Measurements from ENCODE around the gene NDC1. TPM values are rescaled to one million over a fixed set of nuclear protein-coding genes. Genes with fewer than 3 reads are reported as not detected.

NDC1 gene
- total and polyA plus RNA-seq, 3 donors from 2014 or later = 13.0 to 26.4 (median 22.2) TPM

DNA sequence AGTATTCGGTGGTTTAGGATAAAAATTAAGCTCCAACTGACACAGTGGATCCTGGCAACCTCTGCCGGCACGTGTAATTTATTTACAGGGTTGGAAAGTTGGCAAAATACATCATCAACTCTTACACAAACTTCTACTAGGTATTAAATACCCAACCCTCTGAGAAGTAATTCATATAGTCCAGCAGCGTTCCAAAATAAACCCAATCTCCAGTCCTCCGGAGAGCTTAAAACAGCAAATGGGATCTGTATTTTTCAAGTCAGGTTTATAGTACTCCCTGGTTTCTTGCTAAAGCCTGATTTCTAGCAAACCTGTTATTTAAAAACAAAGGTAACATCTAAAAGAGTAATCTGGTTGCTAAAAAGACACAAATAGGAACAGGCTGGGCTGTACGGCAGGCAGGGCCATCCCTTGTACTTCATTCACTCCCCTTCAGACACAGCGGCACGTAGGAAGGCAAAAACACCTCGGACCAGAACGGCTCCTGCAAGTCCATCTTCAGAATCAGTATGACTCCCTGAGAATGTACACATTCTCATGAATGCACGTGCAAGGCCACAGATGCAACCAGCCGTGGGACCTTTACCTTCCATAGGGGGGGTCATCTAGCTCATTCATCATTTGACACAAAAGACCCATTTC, 107.8 kb downstream of the NDC1 start:
- H3K36me3 ChIP-seq (ENCODE audit: low read depth, missing control alignments) = no peaks in the 10 kb centered on the region
- H3K4me3 ChIP-seq = no peak overlapping the region
- no peaks in the 10 kb centered on the region for H3K27me3 ChIP-seq
- intact Hi-C loops (cut with DNase I; ENCODE audit: low total_unique reads) = no loop called here
- TF ChIP-seq, protein P1, sequence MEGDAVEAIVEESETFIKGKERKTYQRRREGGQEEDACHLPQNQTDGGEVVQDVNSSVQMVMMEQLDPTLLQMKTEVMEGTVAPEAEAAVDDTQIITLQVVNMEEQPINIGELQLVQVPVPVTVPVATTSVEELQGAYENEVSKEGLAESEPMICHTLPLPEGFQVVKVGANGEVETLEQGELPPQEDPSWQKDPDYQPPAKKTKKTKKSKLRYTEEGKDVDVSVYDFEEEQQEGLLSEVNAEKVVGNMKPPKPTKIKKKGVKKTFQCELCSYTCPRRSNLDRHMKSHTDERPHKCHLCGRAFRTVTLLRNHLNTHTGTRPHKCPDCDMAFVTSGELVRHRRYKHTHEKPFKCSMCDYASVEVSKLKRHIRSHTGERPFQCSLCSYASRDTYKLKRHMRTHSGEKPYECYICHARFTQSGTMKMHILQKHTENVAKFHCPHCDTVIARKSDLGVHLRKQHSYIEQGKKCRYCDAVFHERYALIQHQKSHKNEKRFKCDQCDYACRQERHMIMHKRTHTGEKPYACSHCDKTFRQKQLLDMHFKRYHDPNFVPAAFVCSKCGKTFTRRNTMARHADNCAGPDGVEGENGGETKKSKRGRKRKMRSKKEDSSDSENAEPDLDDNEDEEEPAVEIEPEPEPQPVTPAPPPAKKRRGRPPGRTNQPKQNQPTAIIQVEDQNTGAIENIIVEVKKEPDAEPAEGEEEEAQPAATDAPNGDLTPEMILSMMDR (IDR thresholded peaks at IDR 0.05) = no peak
- TF ChIP-seq POLR2A (IDR thresholded peaks at IDR 0.05) = no peak
- WGBS, 2 donors = 86 to 92% methylated on average over 12 of the region's 12 CpGs
- no peaks in the 10 kb centered on the region for H3K9me3 ChIP-seq
- no peaks in the 10 kb centered on the region for H3K4me1 ChIP-seq
- no peak for DNase-seq
- H3K27ac ChIP-seq = no peak overlapping the region

DNA sequence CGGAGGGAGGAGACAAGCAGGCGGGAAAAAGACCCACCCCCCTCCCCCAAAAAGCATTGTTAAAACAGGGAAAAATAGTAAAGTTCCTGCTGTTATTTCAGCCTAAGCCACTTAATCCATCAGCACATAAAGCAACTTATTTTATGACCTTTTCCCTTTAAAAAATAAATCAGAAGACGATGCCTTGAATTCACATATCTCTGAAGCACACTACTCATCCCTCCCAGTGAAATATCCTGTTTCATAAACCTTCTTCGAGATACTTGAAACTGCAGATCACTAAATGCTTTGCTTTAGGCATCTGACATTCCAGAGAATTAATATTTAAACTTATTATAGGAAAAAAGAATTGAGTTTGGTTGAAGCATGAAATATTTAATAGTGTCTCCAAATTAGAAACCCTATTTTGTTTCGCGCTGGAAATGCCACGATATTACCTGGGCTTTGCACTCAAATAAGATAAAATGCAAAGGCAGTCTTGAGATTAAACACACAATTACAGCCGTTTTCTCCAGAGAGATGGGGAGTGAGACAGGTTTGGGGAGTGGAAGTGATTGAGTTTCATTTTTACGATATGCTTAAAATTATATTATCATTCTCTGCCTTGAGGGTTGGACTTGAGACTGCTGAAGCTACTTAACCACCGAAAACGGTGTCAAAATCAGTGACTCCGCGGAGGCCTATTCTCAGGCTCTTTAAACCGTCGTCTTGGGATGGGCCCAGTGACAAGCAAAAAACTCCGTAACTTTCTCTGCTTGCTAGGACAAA, 108.5 kb downstream of the NDC1 start:
- no peaks in the 10 kb centered on the region for H3K36me3 ChIP-seq (ENCODE audit: low read depth, missing control alignments)
- 83 to 87% methylated on average over 16 of the region's 16 CpGs for WGBS, 2 donors
- intact Hi-C loops (cut with DNase I; ENCODE audit: low total_unique reads) = no loop called here
- no peaks in the 10 kb centered on the region for H3K4me1 ChIP-seq
- TF ChIP-seq POLR2A (IDR thresholded peaks at IDR 0.05) = no peak
- TF ChIP-seq, protein P1 (IDR thresholded peaks at IDR 0.05) = no peak
- H3K9me3 ChIP-seq = no peaks in the 10 kb centered on the region
- H3K4me3 ChIP-seq = no peak overlapping the region
- no peak overlapping the region for H3K27ac ChIP-seq
- no peaks in the 10 kb centered on the region for H3K27me3 ChIP-seq
- no peak for DNase-seq

DNA sequence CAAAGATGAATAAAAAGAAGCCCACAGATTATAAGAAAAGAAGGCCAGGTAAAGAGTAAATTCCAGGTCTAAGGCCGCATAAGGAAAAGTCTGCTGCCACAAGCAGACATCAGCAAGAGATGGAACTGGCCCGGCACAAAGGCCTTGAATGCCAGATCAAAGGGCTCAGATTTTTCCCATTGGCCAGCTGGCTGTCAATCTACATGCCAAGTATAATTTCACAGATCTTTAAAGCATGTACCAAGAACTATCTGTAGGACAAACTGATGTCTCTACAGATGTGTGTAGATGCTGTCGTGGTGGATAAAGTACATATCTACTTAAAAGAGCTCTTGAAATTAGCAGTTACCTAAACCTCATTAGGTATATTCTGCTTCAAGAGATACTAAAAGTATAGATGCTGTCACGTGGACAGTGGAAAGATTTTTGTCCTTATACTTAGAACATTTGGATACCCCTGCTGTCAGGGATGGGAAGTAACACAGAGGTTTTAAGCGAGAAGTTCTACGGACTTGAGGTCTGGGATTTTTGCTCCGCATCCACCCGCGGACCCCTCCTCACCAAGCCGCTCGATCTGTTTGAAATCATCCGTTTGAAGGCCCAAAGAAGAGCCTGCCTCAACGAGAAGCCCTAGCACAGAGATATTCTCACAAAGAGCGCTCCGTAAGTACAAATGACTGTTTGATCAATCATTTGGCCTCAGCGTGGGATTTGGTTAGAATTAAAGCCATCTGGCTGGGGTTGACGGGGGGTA, 109.2 kb downstream of the NDC1 start:
- no peak for TF ChIP-seq POLR2A (IDR thresholded peaks at IDR 0.05)
- TF ChIP-seq, protein P1 (IDR thresholded peaks at IDR 0.05) = no peak
- Histone ChIP-seq H3K27ac (no peak overlapping the region), H3K9me3 (no peaks in the 10 kb centered on the region), H3K4me1 (no peaks in the 10 kb centered on the region), H3K36me3 (ENCODE audit: low read depth, missing control alignments) (no peaks in the 10 kb centered on the region), H3K4me3 (no peak overlapping the region), H3K27me3 (no peaks in the 10 kb centered on the region)
- DNase-seq = no peak
- WGBS, 2 donors = 89 to 92% methylated on average over 17 of the region's 17 CpGs
- intact Hi-C loops (cut with DNase I; ENCODE audit: low total_unique reads) = no loop called here

DNA sequence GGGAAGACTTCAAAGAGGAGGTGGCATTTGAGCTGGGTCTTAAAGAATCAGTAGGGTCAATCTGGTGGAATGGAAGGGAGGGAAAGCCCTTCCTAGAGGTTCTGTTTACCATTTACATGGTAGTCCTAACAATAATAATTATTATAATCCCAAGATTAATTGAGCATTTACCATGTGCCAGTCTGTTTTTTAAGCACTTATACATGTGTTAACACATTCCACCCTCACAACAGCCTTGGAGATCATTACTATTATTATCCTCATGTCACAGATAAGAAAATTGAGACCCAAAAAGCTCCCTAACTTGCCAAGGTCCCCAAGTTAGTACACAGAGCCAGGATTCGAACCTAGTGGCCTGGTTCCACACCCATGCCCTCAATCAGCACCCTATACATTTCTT, 109.9 kb downstream of the NDC1 start:
- no peak for DNase-seq
- H3K4me1 ChIP-seq = no peaks in the 10 kb centered on the region
- WGBS, 2 donors = 92 to 95% methylated on average over 1 of the region's 1 CpG
- no peak for TF ChIP-seq POLR2A (IDR thresholded peaks at IDR 0.05)
- TF ChIP-seq, protein P1 (IDR thresholded peaks at IDR 0.05) = no peak
- intact Hi-C loops (cut with DNase I; ENCODE audit: low total_unique reads) = no loop called here
- no peak overlapping the region for H3K27ac ChIP-seq
- H3K36me3 ChIP-seq (ENCODE audit: low read depth, missing control alignments) = no peaks in the 10 kb centered on the region
- H3K4me3 ChIP-seq = no peak overlapping the region
- H3K9me3 ChIP-seq = no peaks in the 10 kb centered on the region
- no peaks in the 10 kb centered on the region for H3K27me3 ChIP-seq

All from testis (tissue), 3 donors.